Activated CD4-positive, alpha-beta T cell treated with anti-CD3 and anti-CD28 coated beads, Interleukin-2, amount 50 U/mL, for 1 hour (primary cell): ENCODE data around the gene CCDC89.

Source experiments
- DNase-seq: peaks from one replicate; pipeline ENCODE4 v3.0.0-alpha.2; 2020

The CCDC89 gene

DNA sequence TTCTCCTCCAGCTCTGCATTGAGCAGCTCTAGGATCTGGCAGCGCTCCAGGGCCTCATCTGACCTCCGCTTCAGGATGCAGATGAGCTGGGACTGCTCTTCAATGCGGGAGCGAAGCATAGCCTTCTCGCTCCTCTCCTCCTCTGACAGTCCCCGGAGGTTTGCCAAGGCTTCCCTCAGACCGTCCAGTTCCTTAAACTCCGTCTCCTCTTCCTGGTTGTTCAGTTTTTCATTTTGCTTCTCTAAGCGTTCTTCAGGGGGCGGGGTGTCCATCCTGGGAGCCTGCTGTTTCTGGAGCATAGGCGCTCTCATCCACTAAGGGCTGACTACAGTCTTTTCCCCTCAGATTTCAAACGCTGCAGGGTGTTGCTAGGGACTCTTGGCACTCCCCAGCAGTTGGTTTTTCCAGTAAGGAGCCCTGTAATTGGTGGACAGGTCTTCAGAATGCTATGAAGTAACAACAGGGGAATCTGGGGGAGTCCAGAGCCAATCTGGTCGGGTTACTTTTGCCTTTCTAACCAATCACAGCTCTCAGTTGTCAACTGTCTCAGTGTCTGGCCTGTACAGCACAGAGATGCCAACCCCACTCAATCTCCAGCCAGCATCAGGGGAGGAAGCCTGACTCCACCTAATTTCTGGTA, at the start of gene CCDC89:
Gene CCDC89, minus strand, starts transcription at position 376 of the 640 bp plus-strand sequence. Its CDS starts 65 bp downstream, at position 311.
- no peak for DNase-seq

- no peak for DNase-seq
Observed at GRCh38 chr11:85732965-85733364, 47.0 kb upstream of the CCDC89 start.

GRCh38 chr11:85726381-85726780, 40.4 kb upstream of the CCDC89 start:
- DNase-seq: no peak

DNA sequence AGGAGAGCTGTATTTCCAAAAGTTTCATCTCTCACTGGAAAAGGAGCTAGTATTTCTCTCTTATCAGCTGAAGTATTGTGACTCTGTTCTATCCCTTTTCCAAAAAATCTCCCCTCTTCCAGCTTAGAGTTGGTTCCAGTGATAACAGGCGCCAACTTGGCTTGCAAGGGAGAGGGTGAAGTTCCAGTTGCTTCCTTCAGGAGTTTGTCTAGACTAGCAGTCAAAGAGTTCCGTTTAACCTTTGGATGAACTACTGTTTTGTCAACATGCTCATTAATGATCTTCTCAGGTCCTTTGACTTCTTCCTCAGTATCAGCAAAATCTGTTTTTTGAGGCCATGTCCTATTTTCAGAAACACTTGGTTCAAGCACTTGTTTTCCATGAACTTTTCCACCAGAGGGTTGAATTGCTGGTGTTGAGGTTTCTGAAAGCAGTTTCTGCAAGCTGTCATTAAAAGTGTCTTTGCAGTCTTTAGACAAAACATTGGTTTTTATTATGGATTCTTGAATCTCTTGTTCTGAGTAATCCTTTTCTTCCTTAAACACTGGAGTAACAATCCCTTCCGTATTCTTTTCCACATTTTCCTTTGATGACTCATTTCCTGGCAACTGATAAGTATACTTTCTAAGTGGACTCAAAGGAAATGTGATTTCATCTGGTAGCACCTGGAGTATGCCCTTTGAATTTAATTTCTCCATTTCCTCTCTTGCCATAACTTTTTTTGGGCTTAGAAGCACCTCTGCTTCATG, 39.7 kb upstream of the CCDC89 start:
- no peak for DNase-seq

- no peak for DNase-seq
Observed at GRCh38 chr11:85724748-85725465, 38.9 kb upstream of the CCDC89 start.

- no peak for DNase-seq
Observed at GRCh38 chr11:85723088-85723487, 37.1 kb upstream of the CCDC89 start.

- no peak for DNase-seq
Observed at GRCh38 chr11:85721191-85721590, 35.2 kb upstream of the CCDC89 start.

DNA sequence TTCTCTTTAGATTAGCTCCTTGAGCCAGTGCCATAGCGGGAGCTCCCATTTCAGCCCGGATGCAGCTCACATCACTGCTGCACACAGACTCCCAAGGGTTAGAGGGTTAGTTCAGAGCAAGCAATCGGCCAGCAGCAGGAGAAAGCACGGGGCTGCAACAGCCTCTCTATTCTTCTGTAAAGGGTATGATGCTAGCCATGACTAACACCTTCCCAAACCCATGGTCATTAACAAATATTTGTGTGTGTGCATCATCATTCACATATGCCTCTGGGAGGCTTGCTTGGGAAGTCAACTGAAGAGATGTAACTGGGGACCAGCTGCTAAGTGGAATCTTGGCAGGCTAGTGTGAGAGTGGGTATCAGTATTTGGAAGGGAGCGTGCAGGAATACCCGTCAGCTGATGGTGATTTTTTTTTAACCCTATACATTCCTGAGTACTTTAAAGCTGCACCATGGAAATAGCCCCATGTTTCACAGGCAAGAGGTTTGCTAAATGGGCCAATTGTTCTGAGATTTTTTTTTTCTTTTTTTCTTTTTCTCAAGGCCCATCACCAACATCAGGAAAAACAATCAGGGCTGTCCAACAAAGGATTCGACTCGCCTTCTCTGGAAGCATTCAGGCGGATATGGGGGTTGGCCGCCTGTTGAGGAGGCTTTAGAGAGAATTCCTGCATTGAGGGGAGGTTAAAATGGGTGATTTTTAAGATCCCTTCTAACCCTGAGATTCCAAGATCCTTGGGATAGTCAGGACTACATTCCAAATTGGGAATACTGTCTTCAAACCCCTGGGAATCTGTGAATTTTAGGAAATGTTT, 33.2 kb upstream of the CCDC89 start:
- no peak for DNase-seq

DNA sequence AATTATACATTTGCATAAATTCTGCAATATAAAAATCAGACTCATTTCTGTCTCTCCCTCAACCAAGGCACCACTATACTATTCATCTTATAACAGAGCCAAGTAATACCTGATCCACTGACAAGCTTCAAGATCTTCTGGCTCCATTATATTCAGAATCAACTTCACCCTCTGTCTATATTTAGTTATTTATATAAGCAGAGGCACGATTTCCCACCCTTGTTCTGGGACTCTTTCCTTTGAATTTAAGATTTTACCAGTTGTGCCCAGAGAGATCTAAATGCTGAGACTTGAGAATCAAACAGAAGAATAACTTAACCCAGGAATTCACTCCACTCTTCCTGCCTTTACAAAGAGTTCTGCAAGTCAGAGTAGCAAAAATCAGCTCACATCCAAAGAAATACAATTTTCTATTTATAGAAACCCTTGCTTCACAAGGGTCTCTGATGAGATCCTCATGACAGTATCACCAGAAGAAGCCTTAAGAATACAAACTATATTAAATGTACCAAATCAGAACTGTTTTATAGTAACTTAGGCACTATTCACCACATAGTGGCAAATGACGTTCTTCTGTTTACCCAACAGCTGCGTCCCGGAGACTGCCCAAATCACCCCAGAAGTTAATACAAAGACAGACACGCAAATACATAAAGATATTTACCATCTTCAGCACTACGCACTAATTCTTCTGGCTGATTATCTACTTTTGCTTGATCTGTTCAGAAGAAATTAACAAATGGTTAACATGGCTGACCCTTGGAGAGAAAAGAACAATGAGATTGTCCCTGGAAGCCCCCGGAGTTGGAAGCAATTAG, 32.3 kb upstream of the CCDC89 start:
- no peak for DNase-seq

DNA sequence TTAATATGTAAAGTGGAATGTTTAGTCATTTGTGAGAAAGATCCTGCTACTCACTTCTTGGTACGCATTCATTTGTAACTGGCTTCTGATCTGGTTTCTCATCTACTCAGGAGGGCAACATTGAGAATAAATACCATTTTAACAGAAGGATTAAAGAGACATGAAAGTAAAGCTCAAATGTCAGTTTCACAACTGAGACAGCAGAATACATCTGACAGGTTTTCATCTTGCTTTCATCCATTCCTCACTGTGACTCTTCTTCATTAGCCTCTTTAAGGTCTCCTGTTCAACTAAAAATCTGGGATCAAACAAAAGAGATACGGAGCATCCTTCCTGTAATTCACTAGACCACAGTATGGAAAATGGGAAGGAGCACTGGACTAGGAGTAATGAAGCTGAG, 31.4 kb upstream of the CCDC89 start:
- no peak for DNase-seq

DNA sequence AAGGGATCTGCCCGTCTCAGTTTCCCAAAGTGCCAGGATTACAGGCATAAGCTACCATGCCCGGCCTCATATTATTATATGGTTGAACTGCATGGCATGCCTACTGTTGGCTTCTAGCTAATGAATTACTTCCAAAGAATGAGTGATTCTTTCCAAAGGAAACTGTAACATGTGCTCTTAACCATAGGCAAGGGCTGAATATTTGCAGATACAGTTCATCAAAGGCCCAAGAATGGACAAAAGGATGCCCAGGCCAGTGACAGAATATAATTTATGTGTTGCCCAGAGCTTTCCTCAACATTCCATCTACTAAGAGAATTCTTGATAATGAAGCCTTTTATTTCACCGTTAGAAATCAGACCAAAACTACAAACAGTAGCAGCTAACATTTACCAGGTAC, 27.0 kb upstream of the CCDC89 start:
- DNase-seq: no peak

DNA sequence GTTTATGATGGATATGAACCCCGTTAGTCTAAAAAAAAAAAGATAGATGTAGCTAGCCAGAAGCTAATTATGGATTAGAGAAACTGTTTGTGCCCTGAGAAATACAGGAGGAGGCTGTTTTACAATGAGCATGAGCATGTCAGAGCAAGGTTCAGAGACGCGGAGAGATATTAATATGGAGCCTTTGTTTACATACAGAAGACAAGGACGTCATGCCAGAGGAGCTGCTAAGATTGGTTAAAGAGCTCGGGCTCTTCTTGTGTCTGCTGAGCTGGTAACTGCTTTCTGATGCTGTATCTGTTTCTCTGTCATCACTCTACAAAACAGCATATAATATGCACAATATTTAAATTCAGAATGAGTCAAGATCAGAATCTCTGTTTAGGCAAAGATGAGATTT, 24.9 kb upstream of the CCDC89 start:
- DNase-seq: no peak

DNA sequence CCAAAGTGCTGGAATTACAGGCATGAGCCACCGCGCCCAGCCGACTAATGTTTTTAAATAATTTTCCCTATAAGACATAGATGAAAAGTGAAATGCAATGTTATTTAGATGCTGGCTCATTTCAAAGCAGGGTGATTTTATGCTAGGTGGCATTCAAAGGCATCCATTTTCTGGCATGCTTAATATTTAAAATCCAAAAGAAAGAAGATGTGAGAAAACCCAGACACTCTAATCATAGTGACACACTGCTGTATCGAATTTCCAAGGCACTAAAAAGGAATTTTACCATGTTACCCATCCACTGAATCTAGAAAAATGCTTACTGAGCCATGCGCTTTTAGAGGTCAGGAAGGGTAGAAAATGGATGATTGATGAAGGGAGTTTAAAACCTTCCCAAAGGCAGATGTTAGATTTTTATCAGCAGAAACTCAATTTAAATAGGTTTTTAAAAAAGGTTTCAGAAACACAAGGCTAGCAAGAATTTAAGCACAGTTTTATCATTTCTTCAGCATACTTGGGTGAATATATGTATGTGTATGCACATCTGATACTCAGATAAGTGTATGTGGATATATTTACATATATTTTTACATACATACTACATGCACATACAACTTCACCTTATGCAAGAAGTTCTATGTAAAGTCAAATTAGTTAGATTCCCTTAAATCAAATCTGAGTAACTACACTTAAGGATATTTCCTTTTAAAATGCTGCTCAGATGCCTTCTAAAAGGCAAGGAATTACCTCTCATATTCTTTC, 24.1 kb upstream of the CCDC89 start:
- no peak for DNase-seq

- DNase-seq: no peak
Observed at GRCh38 chr11:85705800-85706199, 19.8 kb upstream of the CCDC89 start.

DNA sequence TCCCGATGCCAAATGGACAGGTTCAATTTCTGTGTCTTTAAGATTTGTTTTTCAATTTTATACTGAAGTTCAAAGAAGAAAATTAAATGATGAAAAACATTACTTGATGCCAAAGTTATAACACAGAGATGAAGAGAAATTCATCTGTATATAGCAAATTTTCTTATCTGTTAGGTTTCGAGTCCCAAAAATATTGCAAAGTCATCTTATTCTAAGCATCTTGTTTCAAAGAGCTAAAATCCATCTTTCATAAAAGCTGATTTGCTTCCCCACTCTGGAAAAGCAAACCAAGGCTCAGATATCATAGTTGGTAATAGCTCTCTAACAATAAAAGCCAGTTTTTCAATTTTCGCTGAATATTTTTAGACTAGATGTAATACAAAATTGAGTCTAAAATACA, 19.0 kb upstream of the CCDC89 start:
- no peak for DNase-seq

DNA sequence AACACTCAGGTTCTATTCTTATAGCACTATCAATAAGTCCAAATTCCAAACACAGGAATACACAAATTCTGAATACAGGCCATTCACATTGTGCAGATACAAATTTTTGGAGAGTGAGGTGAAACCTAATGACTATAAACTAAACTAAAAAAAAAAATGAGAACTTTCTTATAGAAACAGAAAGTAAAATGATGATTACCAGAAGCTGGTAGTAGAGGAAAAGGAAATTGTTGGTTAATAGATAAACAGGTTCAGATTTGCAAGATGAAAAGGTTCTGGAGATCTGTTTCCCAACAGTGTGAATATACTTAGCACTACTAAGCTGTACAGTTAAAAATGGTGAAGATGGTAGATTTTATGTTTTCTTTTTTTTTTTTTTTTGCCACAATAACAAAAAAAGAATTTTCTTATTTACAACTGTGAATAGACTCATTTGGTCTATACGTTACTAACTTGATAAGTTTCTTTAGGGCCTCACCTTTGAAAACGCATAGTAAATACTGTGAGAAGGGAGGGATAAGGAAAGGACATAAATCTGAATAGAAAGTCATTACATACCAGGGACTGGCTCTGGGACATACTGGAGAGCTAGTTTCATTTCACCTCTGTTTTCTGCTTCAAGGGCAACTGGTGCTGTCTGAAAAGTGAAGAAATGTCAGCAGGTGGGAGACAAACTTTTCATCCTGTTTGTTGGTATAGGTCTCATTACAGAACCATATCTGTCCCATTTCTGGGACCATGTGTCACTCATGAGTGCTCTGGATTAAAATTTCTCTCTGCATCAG, 14.2 kb upstream of the CCDC89 start:
- no peak for DNase-seq

- no peak for DNase-seq
Observed at GRCh38 chr11:85698195-85698594, 12.2 kb upstream of the CCDC89 start.

GRCh38 chr11:85697747-85698146, 11.8 kb upstream of the CCDC89 start:
- DNase-seq: no peak

DNA sequence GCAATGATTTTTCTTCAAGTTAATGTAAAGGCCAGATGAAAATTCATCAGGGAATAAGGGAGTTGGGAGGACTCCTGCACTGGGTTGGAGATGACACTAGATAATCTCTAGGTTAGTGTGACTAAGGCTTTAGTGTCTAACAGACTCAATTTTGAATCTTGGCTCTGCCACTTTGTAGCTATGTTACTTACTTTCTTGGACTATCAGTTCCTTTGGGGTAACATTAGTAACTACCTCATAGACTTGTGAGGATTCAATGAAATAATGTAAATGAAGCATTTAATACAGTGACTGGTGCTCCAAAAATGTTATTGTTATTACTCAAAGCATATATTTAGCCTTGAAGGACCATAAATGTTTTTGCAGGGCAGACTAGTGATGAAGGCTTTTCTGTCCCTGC, 9.6 kb upstream of the CCDC89 start:
- no peak for DNase-seq

- no peak for DNase-seq
Observed at GRCh38 chr11:85694385-85694980, 8.5 kb upstream of the CCDC89 start.
